SK-N-MC (cell line): Measurements from ENCODE around the gene ADK.

Experiments used
- EZH2 ChIP-seq: fragments of 200-600 bp; sonication (generic); IDR thresholded peaks from one replicate; pipeline ENCODE4 v1.6.1; 2017; ENCODE audit warnings: antibody characterized with exemption
- FOXP2 ChIP-seq: optimal IDR thresholded peaks from 2 replicates; pipeline ENCODE3; 2011; ENCODE audit warnings: mild to moderate bottlenecking, moderate library complexity; ENCODE audit not compliant: insufficient read depth; ENCODE audit errors: extremely low read length, control extremely low read depth
- POLR2AphosphoS5 ChIP-seq: IDR thresholded peaks from 2 replicates; pipeline ENCODE4 v1.6.1; 2012; ENCODE audit warnings: mild to moderate bottlenecking, low read depth, low read length, borderline replicate concordance

DNA sequence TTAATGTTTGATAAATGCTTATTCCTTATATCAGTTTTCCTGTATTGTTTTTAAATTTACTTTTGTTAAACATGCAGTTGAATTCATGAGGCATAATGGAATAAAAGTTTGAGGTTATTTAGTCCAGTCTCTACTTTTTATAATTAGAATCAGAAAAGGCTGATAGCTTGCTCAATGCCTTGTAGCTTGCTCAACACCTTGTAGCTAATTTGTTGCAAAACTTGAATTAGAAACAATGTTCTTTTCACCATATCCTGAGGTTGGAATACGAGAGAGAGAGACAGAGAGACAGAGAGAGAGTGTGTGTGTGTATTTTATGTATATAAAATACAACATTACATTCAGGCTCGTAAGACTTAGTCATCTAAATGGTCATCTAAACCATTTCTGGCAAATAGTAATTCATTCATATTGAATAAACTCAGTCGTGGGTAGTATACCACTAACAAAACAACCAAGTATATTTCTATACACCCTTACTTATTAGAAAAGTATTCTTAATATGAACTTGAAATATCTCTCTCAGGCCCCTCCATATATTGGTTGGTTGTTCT, 243.5 kb downstream of the ADK start:
- TF ChIP-seq POLR2AphosphoS5 (no peak), FOXP2 (no peak), EZH2 (no peak)
